GM12878 (cell line): Measurements from ENCODE around the gene TBC1D2B. TPM values are rescaled to one million over a fixed set of nuclear protein-coding genes. Genes with fewer than 3 reads are reported as not detected.

Experiments
- ATAC-seq: fragments of 200-7000 bp; cut with Tn5 transposase; 3 replicates; pipeline ENCODE4 v1.9.1; 2020; ENCODE audit warnings: mild to moderate bottlenecking, moderate library complexity
- BruUV-seq: library from RNA; stranded (reverse); fragments of 400-500 nt; replicated peaks from 2 replicates; lab custom pipeline; 2021; lab: Mats Ljungman, UMichigan
- CTCF ChIA-PET: fragments of 300-600 bp; sonication (Branson Sonifier 250); formaldehyde crosslinking; extraction: SDS; loops from one replicate; lab custom pipeline; 2021; ENCODE audit warnings: inconsistent platforms; lab: Yijun Ruan, JAX
- POLR2A ChIA-PET: fragments of 350-600 bp; formaldehyde crosslinking; extraction: SDS; loops from one replicate; lab custom pipeline; 2021; ENCODE audit warnings: inconsistent platforms; lab: Charles Lee
- RAD21 ChIA-PET: fragments of 300-600 bp; sonication (Branson Sonifier 250); formaldehyde crosslinking; loops from one replicate; lab custom pipeline; 2023; ENCODE audit warnings: antibody characterized with exemption; ENCODE audit not compliant: unreplicated experiment; lab: Charles Lee
- SMC1A ChIA-PET: fragments of 300-600 bp; sonication (Branson Sonifier 250); formaldehyde crosslinking; loops from one replicate; lab custom pipeline; 2023; ENCODE audit not compliant: unreplicated experiment, uncharacterized antibody; lab: Charles Lee
- DNase-seq: peaks from one replicate; pipeline ENCODE4 v3.0.0-alpha.2; 2011; ENCODE audit warnings: low read depth, low spot score
- FAIRE-seq: peaks from 3 replicates; lab custom pipeline; 2011; peaks lifted over from hg19 to GRCh38; lab: Jason Lieb, UNC
- H2AFZ ChIP-seq: 2 replicates; pipeline ENCODE4 v1.6.0; 2011; ENCODE audit warnings: low read depth, low read length, control low read depth; ENCODE audit not compliant: control insufficient read depth
- H3K27ac ChIP-seq: 2 replicates; pipeline ENCODE4 v1.5.1; 2011; ENCODE audit warnings: control low read depth; ENCODE audit not compliant: control insufficient read depth, insufficient read depth
- H3K27me3 ChIP-seq, 2 experiments: replicated peaks in 1 of 2; 2 replicates each; pipeline versions ENCODE4 v1.6.0 to v1.6.1; 2011; ENCODE audit warnings: low read length in 1 of 2; ENCODE audit not compliant: control insufficient read depth in 2 of 2, insufficient read depth in 2 of 2
- H3K36me3 ChIP-seq, 2 experiments: 2 replicates each; pipeline ENCODE4 v1.5.1; 2011; ENCODE audit warnings: low read length in 1 of 2; ENCODE audit not compliant: control insufficient read depth in 2 of 2, insufficient read depth in 2 of 2
- H3K4me1 ChIP-seq: 2 replicates; pipeline ENCODE4 v1.6.1; 2011; ENCODE audit warnings: mild to moderate bottlenecking, low read length, moderate library complexity, mixed read lengths; ENCODE audit not compliant: control insufficient read depth, insufficient read depth
- H3K4me2 ChIP-seq: 2 replicates; pipeline ENCODE4 v1.6.0; 2011; ENCODE audit warnings: control low read depth; ENCODE audit not compliant: control insufficient read depth, insufficient read depth
- H3K4me3 ChIP-seq: fragments of 200-600 bp; sonication (generic); 2 replicates; pipeline ENCODE4 v1.5.1; 2016
- H3K79me2 ChIP-seq: 2 replicates; pipeline ENCODE4 v1.6.0; 2011; ENCODE audit warnings: low read length; ENCODE audit not compliant: control insufficient read depth, insufficient read depth
- H3K9ac ChIP-seq: 2 replicates; pipeline ENCODE4 v1.8.0; 2011; ENCODE audit warnings: low read length, control low read depth, mixed read lengths; ENCODE audit not compliant: control insufficient read depth, insufficient read depth
- H3K9me3 ChIP-seq: replicated peaks from 3 replicates; pipeline ENCODE4 v1.5.1; 2011; ENCODE audit warnings: mild to moderate bottlenecking, low read length; ENCODE audit not compliant: control insufficient read depth, insufficient read depth
- H4K20me1 ChIP-seq: 2 replicates; pipeline ENCODE4 v1.6.0; 2011; ENCODE audit not compliant: control insufficient read depth, insufficient read depth
- BRCA1 ChIP-seq: IDR thresholded peaks from 2 replicates; pipeline ENCODE4 v1.6.1; 2011; ENCODE audit warnings: low read depth, low read length, improper control_type of control experiment
- E2F8 ChIP-seq: fragments of 450-650 bp; IDR thresholded peaks from 2 replicates; pipeline ENCODE4 v1.6.1; 2018; ENCODE audit warnings: mild to moderate bottlenecking, low read depth, moderate library complexity; ENCODE audit not compliant: partially characterized antibody
- KAT2A ChIP-seq: conservative IDR thresholded peaks from 2 replicates; pipeline ENCODE4 v1.6.1; 2011; ENCODE audit warnings: low read depth, low read length; ENCODE audit not compliant: control insufficient read depth
- MTA3 ChIP-seq: IDR thresholded peaks from 2 replicates; pipeline ENCODE4 v1.6.1; 2012; ENCODE audit warnings: low read length, inconsistent platforms, borderline replicate concordance
- POLR2A ChIP-seq: IDR thresholded peaks from 2 replicates; pipeline ENCODE4 v1.6.1; 2011; ENCODE audit warnings: low read depth, mild to moderate bottlenecking, low read length
- RAD51 ChIP-seq: fragments of 450-650 bp; IDR thresholded peaks from 2 replicates; pipeline ENCODE4 v1.6.1; 2016; ENCODE audit warnings: moderate library complexity, mild to moderate bottlenecking, inconsistent platforms
- STAT1 ChIP-seq: fragments of 450-650 bp; conservative IDR thresholded peaks from 2 replicates; pipeline ENCODE4 v1.6.1; 2014; ENCODE audit warnings: antibody characterized with exemption, mild to moderate bottlenecking
- YBX1 ChIP-seq: fragments of 450-650 bp; IDR thresholded peaks from 2 replicates; pipeline ENCODE4 v1.6.1; 2016; ENCODE audit warnings: antibody characterized with exemption
- ZNF274 ChIP-seq: IDR thresholded peaks from one replicate; pipeline ENCODE4 v1.8.0; 2011; ENCODE audit not compliant: insufficient read length, insufficient read depth
- WGBS: methylation state at CpG from one replicate; pipeline ENCODE4 v1.1.6; 2016; ENCODE audit warnings: low lambda C conversion rate; ENCODE audit not compliant: insufficient replicate concordance, insufficient coverage; ENCODE audit errors: missing lambda C conversion rate; 5-methylcytosine and 5-hydroxymethylcytosine counted together
- in situ Hi-C: fragments of 300-500 bp; cut with MboI; formaldehyde crosslinking; loops from 9 replicates; pipeline ENCODE4 v1.14.3; 2018; ENCODE audit warnings: mixed read lengths
- intact Hi-C: fragments of 100-400 bp; cut with micrococcal nuclease; formaldehyde crosslinking; loops from one replicate; pipeline ENCODE4 v1.14.2; 2022; ENCODE audit not compliant: unreplicated experiment
- polyA plus RNA-seq, 11 experiments: library from polyadenylated mRNA; depleted of rRNA in 4 of 11; unstranded in 6 of 11; stranded (reverse) in 5 of 11; fragments of >200 nt; fragmentation: Nextera tagmentation in 4 of 11; fragmentation: Illumina TruSeq in 1 of 11; extraction: Ambion mirVana in 4 of 11; extraction: Trizol in 1 of 11; gene quantifications; 1 replicate in 1 of 11; 2 replicates in 10 of 11; pipeline versions ENCODE4 v1.2.1 to v1.2.3, GENCODE V29; 2011 to 2016; ENCODE audit warnings: inconsistent platforms in 2 of 11, missing spikeins in 2 of 11, low read depth in 1 of 11
- total RNA-seq, 4 experiments: library from RNA; depleted of rRNA in 3 of 4; stranded (reverse); fragments of >200 nt in 3 of 4; fragmentation: Illumina TruSeq in 1 of 4; extraction: Trizol in 1 of 4; gene quantifications; 2 replicates each; pipeline versions ENCODE4 v1.2.1 to v1.2.3, GENCODE V29; 2013 to 2021

The TBC1D2B gene
- total and polyA plus RNA-seq, 10 of the 15 experiments (the other 5 are each of a cell fraction or from before 2014, with no cell fraction given) = 1.3 to 53.4 (median 19.4) TPM

GRCh38 chr15:78101423-78102105, 24.1 kb upstream of the TBC1D2B start:
- intact Hi-C loops (no loop called here), in situ Hi-C loops (no loop called here)
- ChIA-PET POLR2A (interaction anchor here (1.0 to 1.2 kb wide), 2 partner anchors 11 to 33 kb away, joined by 3 read pairs; no protein-coding TSS in a partner anchor), SMC1A (interaction anchor here (0.9 to 13.4 kb wide), 6 partner anchors 11 to 135 kb away, joined by 4 to 184 read pairs (median 8); partner anchors contain the start of gene TBC1D2B), CTCF (interaction anchor here (0.9 to 14.0 kb wide), 5 partner anchors 28 to 142 kb away, joined by 3 to 327 read pairs (median 5); partner anchors contain the start of gene TBC1D2B), RAD21 (interaction anchor here (1.4 kb wide), 1 partner anchor 143 kb away, joined by 3 read pairs; no protein-coding TSS in a partner anchor)
- Histone ChIP-seq H3K4me1 (peaks cover 29% of the 10 kb centered on the region), H2AFZ (no peak overlapping the region), H3K79me2 (no peaks in the 10 kb centered on the region), H3K9me3 (no peaks in the 10 kb centered on the region), H3K4me3 (no peak overlapping the region), H3K27ac (no peak overlapping the region), H4K20me1 (no peaks in the 10 kb centered on the region), H3K9ac (no peak overlapping the region), H3K36me3 (no peaks in the 10 kb centered on the region), H3K27me3 (no peaks in the 10 kb centered on the region), H3K4me2 (no peak overlapping the region)
- BruUV-seq = no TSS peak
- WGBS = 65% methylated on average over 5 of the region's 5 CpGs
- no peak for DNase-seq
- no peak for FAIRE-seq
- TF ChIP-seq POLR2A (no peak), E2F8 (no peak), STAT1 (no peak), ZNF274 (no peak), BRCA1 (no peak), RAD51 (no peak), YBX1 (no peak), KAT2A (no peak), MTA3 (no peak)
- ATAC-seq = no peak
